ENCODE results near the gene GUCA2A.

Gene GUCA2A

DNA sequence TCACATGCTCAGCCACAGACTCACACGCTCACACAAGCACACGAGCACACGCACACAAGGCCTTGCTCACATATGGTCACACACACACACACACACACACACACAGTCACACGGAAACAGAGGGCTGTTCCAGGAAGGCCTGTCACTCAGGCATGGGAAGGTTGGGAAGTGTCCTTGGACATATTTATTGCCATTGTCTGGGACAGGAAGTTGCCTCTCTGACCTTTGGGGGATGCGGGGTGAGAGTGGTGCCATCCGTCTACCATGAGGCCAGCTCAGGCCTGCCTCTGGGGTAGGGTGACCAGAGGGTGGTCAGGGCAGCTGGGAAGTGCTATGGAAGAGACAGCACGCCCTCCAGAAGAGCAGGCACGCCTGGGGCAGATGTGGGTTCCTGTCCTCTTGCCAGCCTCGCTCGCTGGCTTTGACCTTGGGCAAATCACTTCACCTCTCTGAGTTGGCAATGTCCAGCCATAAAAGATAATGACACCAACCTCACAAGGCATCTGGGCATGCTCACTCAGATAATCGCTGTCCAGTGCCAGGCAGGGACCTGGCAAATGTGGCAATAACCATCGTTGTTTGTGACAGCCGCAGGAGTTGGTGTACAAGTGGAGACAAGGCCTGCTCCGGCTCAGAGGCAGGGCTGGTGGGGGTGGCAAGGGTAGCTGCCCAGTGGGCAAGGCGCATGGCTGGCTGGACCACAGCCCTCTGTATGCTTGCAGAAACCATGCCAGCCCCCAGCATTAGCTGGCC lies 8.0 kb upstream of the GUCA2A start (continued):
- TF ChIP-seq ZBTB11 (tag by site-specific recombination; conservative IDR thresholded peaks at IDR 0.05; ENCODE audit: low read depth) (no peak), ZNF449 (tag by site-specific recombination; IDR thresholded peaks at IDR 0.05) (no peak), ZNF341 (tag by site-specific recombination; IDR thresholded peaks at IDR 0.05; ENCODE audit: low read depth) (peak; percentile 75), ZSCAN4 (tag by site-specific recombination; IDR thresholded peaks at IDR 0.05) (peak; percentile 54; the same call in 1 of the 2 replicates), ZNF670 (tag by site-specific recombination; IDR thresholded peaks at IDR 0.05; ENCODE audit: low read depth) (no peak), ZNF311 (tag by site-specific recombination; IDR thresholded peaks at IDR 0.05; ENCODE audit: borderline replicate concordance) (no peak), MYNN (tag by site-specific recombination; IDR thresholded peaks at IDR 0.05; ENCODE audit: borderline replicate concordance) (no peak)
- TF ChIP-seq, protein P1, sequence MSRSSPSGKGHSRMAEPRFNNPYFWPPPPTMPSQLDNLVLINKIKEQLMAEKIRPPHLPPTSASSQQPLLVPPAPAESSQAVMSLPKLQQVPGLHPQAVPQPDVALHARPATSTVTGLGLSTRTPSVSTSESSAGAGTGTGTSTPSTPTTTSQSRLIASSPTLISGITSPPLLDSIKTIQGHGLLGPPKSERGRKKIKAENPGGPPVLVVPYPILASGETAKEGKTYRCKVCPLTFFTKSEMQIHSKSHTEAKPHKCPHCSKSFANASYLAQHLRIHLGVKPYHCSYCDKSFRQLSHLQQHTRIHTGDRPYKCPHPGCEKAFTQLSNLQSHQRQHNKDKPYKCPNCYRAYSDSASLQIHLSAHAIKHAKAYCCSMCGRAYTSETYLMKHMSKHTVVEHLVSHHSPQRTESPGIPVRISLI (tag by site-specific recombination; IDR thresholded peaks at IDR 0.05): no peak

DNA sequence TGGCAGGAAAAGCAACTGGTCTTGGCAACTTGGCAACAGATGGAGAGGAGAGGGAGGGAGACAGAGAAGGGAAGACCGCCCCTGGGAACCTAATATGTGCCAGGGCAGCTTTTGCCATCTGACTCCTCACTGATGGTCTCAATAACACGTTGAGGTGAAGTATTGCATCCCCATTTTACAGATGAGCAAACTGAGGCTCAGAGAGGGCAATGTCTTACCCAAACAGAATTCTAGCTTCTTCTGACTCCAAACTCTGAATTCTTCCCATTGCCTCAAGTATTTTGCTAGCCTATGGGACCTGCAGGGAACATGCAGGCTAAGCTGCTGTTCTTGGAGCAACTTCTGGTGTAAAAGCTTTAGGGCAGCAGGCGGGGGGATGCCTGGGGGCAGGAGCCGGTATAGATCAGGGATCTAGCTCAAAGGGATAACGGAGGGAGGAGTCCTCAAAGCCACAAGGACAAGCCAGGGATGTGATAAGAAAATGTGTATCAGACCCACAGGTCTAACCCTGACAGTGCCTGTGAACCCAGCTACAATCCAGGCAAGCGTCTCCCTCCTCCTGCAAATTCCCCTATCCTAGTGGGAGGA lies 7.2 kb upstream of the GUCA2A start:
- CTCF ChIA-PET: interaction anchor here (0.6 to 4.3 kb wide), 9 partner anchors 8 to 656 kb away, joined by 3 to 32 read pairs (median 8); partner anchors contain the start of gene GUCA2A
- no peak overlapping the region for H3K27ac ChIP-seq (ENCODE audit: extremely low read depth, low read depth, low read length)

More for the DNA sequence above, 7.2 kb upstream of the GUCA2A start:
- H3K9me3 ChIP-seq (ENCODE audit: control insufficient read depth, insufficient read depth, low read depth, low read length): no peaks in the 10 kb centered on the region
- POLR2A ChIA-PET: interaction anchor here (0.6 kb wide), 1 partner anchor 805 kb away, joined by 10 read pairs; no protein-coding TSS in a partner anchor
- no peaks in the 10 kb centered on the region for H3K4me1 ChIP-seq (ENCODE audit: control insufficient read depth, insufficient read depth, low read length)
- no peaks in the 10 kb centered on the region for H3K36me3 ChIP-seq (ENCODE audit: control insufficient read depth in 2 of 2, insufficient read depth in 1 of 2, low read length in 2 of 2)
- TF ChIP-seq ZNF701 (tag by site-specific recombination; IDR thresholded peaks at IDR 0.05) (no peak), YY2 (tag by site-specific recombination; IDR thresholded peaks at IDR 0.05) (no peak), REPIN1 (tag by site-specific recombination; IDR thresholded peaks at IDR 0.05; ENCODE audit: low read depth) (no peak), ZNF596 (tag by site-specific recombination; IDR thresholded peaks at IDR 0.05) (no peak), ZNF660 (tag by site-specific recombination; IDR thresholded peaks at IDR 0.05) (no peak), ZNF146 (tag by site-specific recombination; IDR thresholded peaks at IDR 0.05) (peak; percentile 88)
- TF ChIP-seq, protein P2, sequence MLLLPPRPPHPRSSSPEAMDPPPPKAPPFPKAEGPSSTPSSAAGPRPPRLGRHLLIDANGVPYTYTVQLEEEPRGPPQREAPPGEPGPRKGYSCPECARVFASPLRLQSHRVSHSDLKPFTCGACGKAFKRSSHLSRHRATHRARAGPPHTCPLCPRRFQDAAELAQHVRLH (tag by site-specific recombination; IDR thresholded peaks at IDR 0.05): 0 out of 2 replicates have a peak, but pooled peaks have one; percentile 12
- no peak overlapping the region for H3K4me3 ChIP-seq (ENCODE audit: low read depth, low read length)

Data from HEK293 (cell line).